ENCODE data around the gene DSC2.
"Not testable (repeated sequence)": the region's sequence is repeated elsewhere in the genome, so short reads cannot be mapped to it uniquely, and the experiment has no call there.

Gene DSC2

DNA sequence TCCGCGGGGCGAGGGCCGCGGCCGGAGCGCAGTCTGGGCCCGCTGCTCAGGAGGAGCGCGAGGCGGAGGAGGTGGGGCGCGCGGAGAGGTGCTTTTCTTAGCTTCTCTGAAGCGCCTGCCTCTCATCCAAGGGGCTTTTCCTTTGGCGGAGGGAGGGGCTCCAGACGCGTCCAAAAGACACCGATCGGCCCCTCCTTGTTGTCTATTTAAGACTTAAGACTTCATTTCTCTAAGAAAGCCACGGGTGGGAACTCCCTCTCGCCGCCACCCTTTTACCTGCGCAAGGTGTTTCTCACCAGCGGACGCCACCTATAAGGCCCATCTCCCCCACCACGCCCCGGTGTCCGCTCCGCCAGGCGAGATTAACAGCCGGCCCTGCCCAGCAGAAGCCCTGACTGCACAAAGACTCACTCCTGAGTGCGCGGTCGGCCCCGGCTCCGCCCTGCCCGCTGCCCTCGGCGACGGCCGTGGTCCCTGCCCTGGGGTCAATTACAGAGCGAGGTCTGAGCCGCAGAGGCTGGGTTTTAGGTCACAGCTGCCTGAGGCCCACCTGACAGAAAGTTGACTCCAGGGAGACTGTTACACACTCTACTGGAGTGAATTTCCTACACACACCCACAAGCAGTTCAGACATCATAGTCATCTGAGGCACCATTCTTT is at the start of gene DSC2:
Gene DSC2 (minus strand): TSS at position 397 of the 660 bp plus-strand sequence. CDS start 450 bp downstream, outside the sequence.
- no peak for DNase-seq

- peak; percentile 31 for DNase-seq
Measured at GRCh38 chr18:31149351-31149750, 47.1 kb upstream of the DSC2 start.

DNA sequence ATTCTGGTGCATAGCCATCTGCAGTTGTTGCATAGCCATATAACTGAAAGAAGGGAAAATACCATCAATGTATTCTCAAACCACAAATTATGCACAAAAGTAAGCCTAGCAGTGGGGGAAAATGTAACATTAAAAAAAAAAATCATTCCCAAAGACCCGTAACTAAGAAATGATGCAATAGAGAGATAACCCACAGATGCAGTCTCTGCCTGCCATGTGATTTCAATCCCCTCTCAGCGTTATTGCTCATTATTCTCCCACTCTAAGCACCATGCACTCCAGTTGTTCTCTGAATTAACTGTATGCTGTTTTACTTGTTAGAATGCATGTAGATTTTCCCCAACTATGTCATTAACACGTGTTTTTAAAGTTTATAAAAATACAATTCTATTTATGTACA is 46.4 kb upstream of the DSC2 start:
- peak; percentile 11 for DNase-seq

DNA sequence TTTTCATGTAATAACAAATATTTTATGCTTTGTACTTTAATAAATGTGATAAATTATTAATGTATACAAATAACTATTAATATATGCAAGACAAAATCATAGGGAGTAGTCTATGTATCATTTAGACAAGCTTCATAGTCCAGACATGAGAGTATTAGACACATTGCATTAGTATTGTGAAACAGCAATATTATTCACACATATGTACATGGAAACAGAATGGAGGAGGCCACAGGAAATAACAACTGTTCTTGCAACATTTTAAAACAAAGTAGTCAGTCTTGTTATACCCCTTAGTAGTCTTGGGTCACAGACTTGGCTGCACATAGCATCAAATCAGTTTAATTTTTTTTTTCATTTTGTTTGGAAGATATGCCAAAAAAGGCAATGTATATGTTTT is 44.6 kb upstream of the DSC2 start:
- DNase-seq, result peak; percentile 1

DNA sequence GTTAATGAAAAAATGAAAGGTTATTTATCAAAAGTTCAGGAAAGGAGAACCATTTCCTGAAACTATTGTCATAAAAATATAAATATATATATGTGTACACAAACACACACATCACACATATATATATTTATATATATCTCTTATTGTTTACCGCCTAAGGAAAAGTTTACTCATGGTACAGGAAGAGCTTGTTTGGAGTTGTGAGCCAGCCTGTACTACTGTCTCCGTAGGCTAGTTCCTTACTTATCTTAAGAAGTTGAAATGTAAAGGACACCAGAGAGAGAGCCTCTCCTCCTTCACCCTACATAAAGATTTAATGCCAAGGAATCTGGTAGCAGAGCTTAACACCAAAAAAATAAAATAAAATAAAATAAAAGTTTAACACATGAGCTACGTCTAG is 40.8 kb upstream of the DSC2 start:
- DNase-seq, result no peak

- DNase-seq, result no peak
Measured at GRCh38 chr18:31138709-31139108, 36.5 kb upstream of the DSC2 start.

- no peak for DNase-seq
Measured at GRCh38 chr18:31134988-31135529, 32.8 kb upstream of the DSC2 start.

DNA sequence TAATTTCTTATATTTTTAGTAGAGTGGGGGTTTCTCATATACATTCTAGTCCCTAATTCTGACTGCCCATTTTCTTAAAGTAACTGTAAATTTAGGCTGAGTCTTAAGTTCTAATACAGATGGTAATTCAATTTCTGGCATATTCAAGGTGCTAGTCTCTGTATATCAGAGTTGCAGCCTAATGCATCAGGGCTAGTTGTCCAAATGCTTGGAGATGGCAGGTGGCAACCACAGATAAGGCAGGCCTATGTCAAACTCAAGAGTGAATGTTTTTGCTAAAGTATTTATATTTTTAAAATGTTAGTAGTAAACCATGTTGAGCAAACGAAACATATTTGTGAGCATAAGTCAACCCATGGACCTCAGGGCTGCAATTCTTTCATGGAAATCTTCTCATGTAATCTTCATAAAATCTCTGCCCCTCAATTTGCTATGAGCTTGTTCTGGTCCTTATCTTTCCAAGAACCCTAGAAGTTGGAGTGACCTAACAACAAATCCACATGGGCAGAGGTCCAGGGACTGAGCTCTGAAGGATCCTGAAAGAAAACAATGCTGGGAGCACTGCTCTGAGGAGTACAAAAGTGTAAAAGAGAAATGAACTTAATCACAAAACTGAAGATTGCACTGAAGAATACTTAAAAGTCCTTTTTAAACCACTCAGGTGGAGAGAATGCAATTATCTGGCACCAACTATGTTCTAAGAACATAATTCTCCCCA is 27.3 kb upstream of the DSC2 start:
- no peak for DNase-seq

GRCh38 chr18:31125878-31126277 is 23.7 kb upstream of the DSC2 start:
- DNase-seq, result no peak

DNA sequence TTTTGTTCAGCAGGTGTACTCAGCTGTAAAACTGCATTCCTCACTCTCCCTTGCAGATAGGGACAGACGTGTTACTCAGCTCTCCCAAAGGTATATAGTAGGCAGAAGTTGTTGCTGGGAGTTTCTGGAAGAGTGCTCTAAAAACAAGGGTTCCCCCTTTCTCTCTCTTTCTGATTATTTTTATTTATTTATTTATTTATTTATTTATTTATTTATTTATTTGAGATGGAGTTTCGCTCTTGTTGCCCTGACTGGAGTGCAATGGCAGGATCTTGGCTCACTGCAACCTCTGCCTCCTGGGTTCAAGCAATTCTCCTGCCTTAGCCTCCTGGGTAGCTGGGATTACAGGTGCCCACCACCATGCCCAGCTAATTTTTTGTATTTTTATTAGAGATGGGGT is 20.9 kb upstream of the DSC2 start:
- DNase-seq, result not testable (repeated sequence)

- DNase-seq, result no peak
Measured at GRCh38 chr18:31120594-31120993, 18.4 kb upstream of the DSC2 start.

GRCh38 chr18:31116853-31117595 is 14.8 kb upstream of the DSC2 start:
- DNase-seq, result no peak

DNA sequence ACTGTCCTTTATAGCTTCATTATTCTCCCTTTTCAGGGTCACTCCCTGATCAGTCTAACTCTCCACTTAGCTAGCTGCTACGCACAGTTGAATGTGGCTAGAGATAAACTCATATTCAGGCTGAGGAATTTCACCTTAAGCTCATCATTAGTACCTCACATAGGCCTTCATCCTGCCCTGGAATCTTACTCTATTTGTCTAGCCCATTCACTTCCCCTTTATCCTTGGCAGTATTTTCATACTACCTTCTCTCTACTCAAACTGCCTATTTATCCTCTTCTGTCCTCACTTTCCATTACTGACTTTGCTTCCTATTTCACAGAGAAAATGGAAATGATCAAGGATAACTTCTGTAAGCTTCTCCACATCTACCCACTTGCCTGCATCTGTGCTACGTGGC is 10.6 kb upstream of the DSC2 start:
- DNase-seq, result no peak

DNA sequence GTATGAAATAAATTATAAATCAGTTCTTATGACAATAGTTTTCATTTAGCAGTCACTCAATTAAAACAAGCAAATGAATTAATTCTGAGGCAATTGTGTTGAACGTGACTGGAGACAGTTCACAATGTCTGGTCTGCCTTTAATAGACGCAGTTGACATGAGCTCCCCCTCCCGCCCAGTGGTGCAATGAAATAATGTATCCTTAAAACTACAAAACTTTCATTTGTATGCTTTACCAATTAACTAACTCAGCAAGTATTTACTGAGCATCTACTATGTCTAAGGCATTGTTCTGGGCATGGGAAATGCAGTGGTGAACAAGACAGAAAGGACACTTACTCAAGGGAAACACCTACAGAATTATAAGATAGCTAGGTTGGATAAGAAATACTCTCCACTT is 3.5 kb upstream of the DSC2 start:
- DNase-seq, result no peak

- no peak for DNase-seq
Measured at GRCh38 chr18:31104444-31104843, 2.2 kb upstream of the DSC2 start.

DNA sequence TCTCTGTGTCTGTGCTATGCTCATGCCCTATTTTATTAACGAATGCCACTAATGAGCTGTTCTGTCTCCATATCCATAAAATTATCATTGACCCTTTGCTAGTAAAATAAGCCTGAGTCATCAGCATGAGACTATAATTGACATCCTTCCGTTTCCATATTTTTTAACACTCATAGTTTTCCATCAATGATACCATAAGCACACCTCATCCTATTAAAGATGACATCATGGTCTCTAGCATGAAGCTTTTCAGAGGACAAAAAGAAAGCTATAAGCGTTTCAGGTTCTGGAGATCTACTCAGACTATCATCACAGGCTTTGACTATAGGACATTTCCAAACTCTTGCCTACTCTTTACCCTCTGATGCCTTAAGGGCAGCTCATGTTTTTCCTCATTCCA is 1.2 kb upstream of the DSC2 start:
- no peak for DNase-seq

DNA sequence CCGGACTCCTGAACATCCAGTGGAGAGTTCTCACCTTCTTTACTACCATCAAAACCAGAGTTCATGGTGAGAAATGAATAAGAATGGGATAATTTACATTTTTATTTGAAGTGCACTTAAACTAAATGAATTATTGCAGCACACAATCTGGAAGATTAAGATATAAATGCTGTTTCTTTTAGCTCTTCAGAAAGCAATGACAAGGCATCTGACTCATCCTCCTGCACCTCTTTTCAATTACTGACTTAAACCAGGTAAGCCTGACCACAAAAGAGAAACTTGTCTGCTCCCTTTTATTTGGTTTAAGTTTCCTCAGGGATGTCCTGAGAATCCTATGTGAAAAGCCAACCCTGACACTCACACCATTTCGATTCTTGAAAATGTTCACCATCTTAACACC is 720 bp upstream of the DSC2 start:
- DNase-seq, result no peak

DNA sequence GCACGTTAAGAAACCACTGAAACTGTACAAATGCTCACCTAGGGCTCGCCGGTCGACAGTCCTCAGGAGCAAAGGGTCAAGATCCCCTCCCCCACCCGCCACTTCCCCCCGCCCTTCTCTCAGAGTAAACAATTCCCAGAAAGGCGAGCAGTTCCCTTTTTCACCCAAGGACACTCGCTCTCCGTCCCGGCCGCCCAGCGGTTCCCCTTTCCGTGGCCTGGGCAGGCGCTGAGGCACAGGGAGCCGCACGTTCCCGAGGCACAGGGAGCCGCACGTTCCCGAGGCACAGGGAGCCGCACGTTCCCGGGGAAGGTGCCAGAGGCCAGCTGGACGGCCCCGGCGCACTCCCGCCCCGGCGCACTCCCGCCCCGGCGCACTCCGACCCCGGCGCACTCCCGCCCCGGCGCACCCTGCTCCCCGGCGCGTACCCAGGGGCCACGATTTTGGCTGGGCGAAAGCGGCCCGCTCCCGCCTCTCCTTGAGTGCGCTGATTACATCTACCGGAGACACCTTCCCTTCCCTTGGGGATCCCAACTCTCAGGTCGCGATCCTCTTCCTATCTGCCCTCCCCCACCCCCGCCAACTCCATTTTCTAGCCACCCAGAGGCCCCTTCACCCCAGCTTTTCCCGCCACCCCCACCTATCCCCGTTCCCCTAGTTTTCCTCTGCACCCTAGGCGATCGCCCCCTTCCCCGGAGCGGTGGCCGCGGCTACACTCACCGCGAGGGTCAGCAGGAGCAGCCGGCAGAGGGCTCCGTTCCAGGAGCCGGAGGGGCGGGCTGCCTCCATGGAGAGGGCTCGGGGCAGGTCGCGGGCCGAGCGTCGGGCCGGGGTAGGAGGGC is 817 bp downstream of the DSC2 start:
- DNase-seq, result peak; percentile 4

GRCh38 chr18:31100436-31101182 is 1.6 kb downstream of the DSC2 start:
- no peak for DNase-seq

DNA sequence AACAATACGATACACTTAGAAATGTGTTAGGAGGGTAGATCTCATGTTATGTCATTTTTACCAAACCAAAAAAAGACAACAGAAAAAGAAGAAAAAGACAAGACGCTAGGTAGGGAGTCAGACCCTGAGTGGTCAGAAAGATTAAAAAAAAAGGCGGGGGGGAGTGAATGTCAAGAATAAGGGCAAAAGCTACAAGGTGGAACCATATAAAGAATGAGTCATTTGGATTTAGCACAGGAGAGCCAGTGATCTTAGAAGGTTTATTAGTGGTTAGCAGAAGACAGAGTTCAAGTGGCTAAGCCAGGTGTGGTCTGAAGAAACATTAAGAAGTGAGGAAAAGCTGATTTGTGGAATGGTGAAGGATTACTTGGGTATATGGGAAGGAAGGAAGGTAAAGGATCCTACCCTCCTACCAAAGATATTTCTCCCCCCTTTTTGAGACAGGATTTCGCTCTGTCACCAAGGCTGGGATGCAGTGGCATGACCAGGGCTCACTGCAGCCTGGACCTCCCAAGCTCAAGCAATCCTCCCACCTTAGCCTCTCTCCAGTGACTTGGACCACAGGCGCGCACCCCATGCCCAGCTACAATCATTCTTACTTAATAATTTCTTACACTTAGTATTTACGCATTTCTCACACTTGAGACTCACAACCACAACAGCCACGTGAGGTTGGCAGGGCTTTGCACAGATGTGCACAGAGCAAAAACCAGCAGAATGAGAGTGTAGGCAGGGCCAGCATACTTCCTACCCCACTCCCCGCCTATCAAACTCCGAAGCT is 2.6 kb downstream of the DSC2 start:
- no peak for DNase-seq

DNA sequence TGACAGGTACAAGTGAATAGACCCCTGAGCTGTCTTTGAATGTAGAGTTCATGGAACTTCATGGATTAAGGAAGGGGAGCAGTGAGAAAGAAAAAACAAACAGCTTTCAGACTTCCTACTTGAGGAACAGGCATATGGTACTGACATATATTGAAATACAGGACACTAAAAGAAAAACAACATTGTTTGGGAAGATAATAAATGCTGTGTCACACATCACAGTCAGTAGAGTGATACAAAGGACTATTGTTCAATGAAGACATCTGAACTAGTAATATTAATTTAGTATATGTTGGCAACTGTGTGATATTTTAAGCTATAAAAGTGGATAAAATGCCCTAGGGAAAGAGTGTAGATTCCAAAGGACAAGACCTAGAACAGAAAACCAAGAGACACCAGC is 3.3 kb downstream of the DSC2 start:
- DNase-seq, result no peak
